Measurements from ENCODE around the gene KCNK7. TPM values are rescaled to one million over a fixed set of nuclear protein-coding genes. Genes with fewer than 3 reads are reported as not detected.

Gene KCNK7
- total and polyA plus RNA-seq, 8 donors, result 0.21 to 2.0 (median 0.48) TPM; not detected in 1

GRCh38 chr11:65620666-65621065 is 25.1 kb upstream of the KCNK7 start:
- H3K36me3 ChIP-seq, result peaks cover 0 to 86% of the 10 kb centered on the region in 2 donors
- ATAC-seq, result peak; percentile 41
- H3K4me1 ChIP-seq, result peaks cover 11 to 21% of the 10 kb centered on the region in 2 donors
- TF ChIP-seq CTCF (IDR thresholded peaks at IDR 0.05), result no peak
- intact Hi-C loops (cut with DNase I), result loop anchor here in 1 of 2 donors (10.0 kb wide), 1 partner anchor 84 kb away; no protein-coding TSS in a partner anchor
- H3K4me3 ChIP-seq, result no peak overlapping the region
- no peaks in the 10 kb centered on the region for H3K9me3 ChIP-seq
- H3K27me3 ChIP-seq, result no peaks in the 10 kb centered on the region
- DNase-seq, result peak in 1 of 4 donors; percentile 76
- no peak overlapping the region for H3K27ac ChIP-seq

GRCh38 chr11:65619281-65619928 is 23.8 kb upstream of the KCNK7 start:
- no peak for TF ChIP-seq CTCF (IDR thresholded peaks at IDR 0.05)
- no peak for ATAC-seq
- H3K36me3 ChIP-seq, result peaks cover 0 to 74% of the 10 kb centered on the region in 2 donors
- peaks cover 11 to 21% of the 10 kb centered on the region in 2 donors for H3K4me1 ChIP-seq
- H3K9me3 ChIP-seq, result no peaks in the 10 kb centered on the region
- intact Hi-C loops (cut with DNase I), result no loop called here
- no peak overlapping the region for H3K4me3 ChIP-seq
- H3K27me3 ChIP-seq, result no peaks in the 10 kb centered on the region
- DNase-seq, result peak in 1 of 4 donors; percentile 79
- H3K27ac ChIP-seq, result no peak overlapping the region

- intact Hi-C loops (cut with DNase I), result no loop called here
- H3K27ac ChIP-seq, result no peak overlapping the region
- H3K36me3 ChIP-seq, result peaks cover 0 to 67% of the 10 kb centered on the region in 2 donors
- no peak overlapping the region for H3K4me3 ChIP-seq
- ATAC-seq, result no peak
- no peaks in the 10 kb centered on the region for H3K27me3 ChIP-seq
- H3K9me3 ChIP-seq, result no peaks in the 10 kb centered on the region
- H3K4me1 ChIP-seq, result peaks cover 11 to 21% of the 10 kb centered on the region in 2 donors
- TF ChIP-seq CTCF (IDR thresholded peaks at IDR 0.05), result no peak
- peak in 1 of 4 donors; percentile 65 for DNase-seq
Observed at GRCh38 chr11:65618763-65619162, 23.2 kb upstream of the KCNK7 start.

- peaks cover 14 to 23% of the 10 kb centered on the region in 2 donors for H3K4me1 ChIP-seq
- ATAC-seq, result no peak
- H3K36me3 ChIP-seq, result peaks cover 0 to 61% of the 10 kb centered on the region in 2 donors
- no peak overlapping the region for H3K4me3 ChIP-seq
- intact Hi-C loops (cut with DNase I), result no loop called here
- H3K9me3 ChIP-seq, result no peaks in the 10 kb centered on the region
- no peak for TF ChIP-seq CTCF (IDR thresholded peaks at IDR 0.05)
- H3K27ac ChIP-seq, result no peak overlapping the region
- DNase-seq, result peak in 1 of 4 donors; percentile 79
- no peaks in the 10 kb centered on the region for H3K27me3 ChIP-seq
Observed at GRCh38 chr11:65617990-65618751, 22.6 kb upstream of the KCNK7 start.

Measured in left lung (tissue), 10 donors.